GM19193 (cell line): ENCODE measurements around the gene RPH3AL.

Experiments
- POLR2A ChIP-seq: IDR thresholded peaks from 4 replicates; pipeline ENCODE4 v1.6.1; 2011; ENCODE audit not compliant: insufficient read depth, insufficient read length; ENCODE audit errors: extremely low read depth

The RPH3AL gene

DNA sequence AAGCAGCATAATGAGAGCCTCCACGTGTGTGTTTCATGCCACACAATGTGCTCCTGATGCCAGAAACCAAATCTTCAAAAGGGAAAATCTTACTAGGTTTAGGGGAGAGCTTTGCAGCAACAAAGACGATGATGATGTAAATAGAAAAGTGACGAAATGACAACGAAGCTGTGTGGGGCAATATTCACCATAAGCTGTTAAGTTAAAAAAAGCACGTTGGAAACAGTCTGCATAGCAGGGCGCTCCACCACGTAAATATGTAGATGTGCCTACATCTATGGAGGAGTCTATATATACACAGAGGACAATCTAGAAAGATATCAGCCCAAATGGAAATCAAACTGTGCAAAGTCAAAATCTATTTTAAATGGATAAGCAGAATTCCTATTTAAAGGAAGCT, 61.0 kb downstream of the RPH3AL start:
- TF ChIP-seq POLR2A = no peak

DNA sequence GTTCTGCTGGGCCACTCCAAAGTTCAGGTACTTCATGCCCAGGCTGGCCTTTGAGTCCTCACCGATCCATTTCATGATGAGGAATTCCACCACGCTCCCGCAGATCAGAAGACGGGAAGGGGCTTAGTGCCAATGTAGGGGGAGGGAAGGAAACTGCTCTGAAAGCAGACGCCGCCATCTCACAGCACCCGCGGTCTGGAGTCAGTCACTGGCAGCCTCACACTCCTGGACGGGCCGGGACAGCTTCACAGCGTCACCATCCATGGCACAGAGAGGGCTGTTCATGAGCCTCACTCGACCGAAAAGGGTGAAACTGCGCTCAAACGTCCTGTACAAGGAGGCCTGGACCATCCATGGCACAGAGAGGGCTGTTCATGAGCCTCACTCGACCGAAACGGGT, 62.0 kb downstream of the RPH3AL start:
- TF ChIP-seq POLR2A = no peak

DNA sequence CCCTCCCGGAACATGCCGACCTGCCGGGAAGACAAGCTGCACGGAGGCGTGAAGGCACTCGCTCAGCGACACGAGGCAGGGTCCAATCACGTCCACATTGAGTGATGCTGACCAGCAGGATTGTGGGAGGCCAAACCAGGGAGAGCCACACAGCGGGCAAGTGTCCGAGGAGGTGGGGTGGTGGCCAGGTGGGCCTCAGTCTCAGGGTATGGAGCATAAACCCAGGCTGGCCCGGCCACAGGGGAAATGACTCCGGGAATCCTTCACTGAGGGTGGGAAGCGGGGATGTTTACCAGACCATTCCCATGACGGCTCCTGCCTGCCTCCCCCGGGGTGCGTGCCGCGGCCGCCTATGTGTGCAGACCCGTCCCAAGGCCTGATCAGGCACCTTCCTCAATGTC, 62.5 kb downstream of the RPH3AL start:
- no peak for TF ChIP-seq POLR2A

DNA sequence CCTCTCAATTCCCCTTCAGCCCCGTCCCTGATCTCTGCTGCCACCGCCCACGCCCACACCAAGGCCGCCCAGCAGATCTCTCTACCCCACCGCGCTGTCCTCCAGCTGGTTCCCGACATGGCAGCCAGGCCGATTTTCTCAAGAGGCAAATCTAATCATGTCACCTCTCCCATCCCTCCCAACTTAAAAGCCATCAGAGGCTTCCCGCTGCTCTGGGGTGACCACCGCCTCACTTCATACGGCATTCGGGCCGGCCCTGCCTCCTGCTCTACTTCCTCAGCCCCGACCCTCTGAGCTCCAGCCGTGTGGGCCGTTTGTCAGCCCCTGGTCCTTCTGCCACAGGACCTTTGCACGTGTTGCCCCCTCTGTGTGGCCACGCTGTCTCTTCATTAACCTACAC, 63.2 kb downstream of the RPH3AL start:
- no peak for TF ChIP-seq POLR2A

DNA sequence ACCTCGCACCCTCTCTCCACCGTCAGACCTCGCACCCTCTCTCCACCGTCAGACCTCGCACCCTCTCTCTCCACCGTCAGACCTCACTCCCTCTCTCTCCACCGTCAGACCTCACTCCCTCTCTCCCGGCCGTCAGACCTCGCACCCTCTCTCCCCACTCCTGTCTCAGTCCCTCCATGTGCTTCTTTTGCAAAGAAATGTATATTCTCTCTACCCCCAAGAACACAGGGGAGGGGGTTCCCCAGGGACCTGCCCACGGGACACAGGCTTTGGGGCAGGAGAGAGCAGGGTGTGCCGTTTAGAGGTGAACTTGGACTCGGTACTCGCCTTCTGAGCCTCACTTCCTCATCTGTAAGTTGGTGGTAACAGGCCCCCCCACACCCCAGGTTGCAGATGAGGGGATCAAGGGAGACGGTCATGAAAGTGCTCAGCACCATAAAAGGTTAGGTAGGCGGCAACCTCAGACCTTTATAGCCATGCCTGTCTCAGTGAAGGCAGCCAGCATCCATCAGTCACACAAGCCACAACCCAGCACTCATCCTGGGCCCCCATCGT, 63.7 kb downstream of the RPH3AL start:
- TF ChIP-seq POLR2A = no peak

DNA sequence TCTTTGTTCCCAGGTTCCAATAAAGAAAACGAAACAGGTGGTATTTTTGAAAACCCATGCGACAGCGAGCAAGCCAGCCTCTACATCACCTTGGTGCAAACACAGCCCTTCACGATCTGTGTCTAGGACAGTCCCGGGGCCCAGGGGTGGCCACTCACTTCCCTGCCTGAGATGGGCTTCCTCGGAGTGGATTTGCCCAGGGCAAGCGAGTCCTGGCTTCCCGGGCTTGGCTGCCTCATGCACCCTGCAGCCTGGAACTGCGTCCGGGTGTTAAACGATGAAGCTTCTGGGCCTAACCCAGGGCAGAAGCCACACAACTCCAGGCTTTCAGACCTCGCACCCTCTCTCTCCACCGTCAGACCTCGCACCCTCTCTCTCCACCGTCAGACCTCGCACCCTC, 66.0 kb downstream of the RPH3AL start:
- TF ChIP-seq POLR2A = no peak

DNA sequence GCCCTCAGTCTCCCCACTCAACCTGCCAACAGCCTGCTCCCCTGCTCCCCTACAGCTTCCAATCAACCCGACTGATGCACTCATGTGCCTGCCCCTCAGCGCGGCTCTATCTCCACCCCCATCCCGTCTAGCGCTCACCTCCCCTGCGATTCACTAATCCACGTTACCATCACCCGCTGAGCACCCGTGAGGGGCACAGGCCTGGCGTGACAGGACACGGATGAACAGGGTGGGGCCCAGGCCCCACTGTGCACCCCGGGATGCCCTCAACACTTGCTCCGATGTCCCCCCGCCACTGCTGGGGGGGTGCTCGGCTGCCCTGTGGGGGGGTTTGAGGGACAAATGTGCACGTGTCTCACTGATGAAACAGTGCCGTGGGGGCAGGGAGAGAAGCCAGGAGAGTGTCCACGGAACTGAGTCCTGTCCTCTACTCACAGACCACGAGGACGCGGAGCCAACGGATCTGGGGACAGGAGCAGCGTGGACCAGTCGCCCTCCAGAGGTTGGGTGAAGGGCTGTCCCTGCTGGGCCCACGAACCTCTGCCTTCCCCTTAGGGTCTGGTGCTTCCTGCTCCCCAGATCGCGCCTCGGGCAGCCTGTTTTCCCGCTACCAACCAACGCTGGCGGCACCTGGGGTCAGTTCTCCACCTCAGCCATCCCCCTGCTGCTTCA, 66.7 kb downstream of the RPH3AL start:
- no peak for TF ChIP-seq POLR2A

DNA sequence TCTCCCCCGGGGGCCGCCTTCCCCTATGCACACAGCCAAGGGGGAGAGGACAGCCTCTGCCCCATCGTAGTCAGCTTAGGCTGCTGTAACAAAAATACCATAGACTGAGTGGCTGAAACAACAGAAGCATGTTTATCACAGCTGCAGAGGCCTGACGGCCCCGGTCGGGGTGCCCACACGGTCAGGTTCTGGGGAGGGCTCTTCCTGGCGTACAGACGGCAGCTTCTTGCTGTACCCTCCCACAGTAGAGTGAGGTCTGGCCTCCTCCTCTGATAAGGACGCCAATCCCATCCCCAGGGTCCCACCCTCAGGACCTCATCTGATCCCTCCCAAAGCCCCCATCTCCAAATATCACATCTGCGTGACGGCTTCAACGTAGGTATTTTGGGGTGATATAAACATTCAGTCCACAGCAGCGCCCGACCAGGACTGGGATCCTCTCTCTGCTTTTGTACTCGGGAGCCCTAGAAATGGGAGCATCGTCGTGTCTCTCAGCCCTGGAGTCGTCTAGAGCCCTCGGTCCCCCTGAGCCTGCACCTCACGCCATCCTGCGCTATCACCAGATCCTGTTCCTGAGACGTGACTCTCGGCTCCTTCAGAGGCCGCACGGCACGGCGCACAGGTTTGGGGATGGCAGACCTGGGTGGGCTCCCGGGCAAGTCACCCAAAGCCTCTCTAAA, 67.8 kb downstream of the RPH3AL start:
- TF ChIP-seq POLR2A = no peak

DNA sequence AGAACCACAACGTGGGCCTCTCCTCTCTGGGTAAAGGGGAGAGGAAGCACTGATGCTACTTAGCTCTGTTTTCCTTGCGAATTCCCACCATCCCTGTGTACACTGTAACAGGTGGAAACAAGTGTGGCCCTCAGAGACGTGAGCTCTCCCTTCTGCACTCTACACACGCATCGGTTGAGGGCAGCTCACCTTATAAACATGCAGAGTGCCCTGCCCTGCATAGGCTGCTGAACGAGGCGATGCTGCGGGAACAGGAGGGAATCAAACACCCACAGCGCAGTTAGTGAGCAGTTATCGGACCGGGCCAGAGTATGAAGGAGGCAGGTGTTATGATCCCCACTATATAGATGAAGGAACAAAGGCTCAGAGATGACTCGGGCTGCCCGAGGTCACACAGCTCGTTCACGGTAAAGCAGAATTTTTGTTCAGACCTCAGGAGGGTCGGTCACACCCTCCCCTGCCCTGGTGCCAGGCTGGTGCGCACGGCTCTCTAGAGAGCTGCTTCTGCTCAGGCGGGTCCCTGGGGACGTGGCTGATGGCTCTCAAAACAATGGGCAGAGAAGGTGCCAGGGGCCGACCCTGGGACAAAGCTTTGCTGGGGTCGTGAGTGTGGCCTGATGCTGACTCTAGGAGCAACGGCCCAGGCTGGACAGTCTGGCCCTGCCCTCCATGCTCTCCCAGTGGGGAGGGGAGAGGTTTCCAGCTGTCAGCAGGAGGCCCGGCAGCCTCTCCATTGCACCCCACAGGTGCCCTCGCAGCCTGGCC, 68.5 kb downstream of the RPH3AL start:
- TF ChIP-seq POLR2A = no peak

DNA sequence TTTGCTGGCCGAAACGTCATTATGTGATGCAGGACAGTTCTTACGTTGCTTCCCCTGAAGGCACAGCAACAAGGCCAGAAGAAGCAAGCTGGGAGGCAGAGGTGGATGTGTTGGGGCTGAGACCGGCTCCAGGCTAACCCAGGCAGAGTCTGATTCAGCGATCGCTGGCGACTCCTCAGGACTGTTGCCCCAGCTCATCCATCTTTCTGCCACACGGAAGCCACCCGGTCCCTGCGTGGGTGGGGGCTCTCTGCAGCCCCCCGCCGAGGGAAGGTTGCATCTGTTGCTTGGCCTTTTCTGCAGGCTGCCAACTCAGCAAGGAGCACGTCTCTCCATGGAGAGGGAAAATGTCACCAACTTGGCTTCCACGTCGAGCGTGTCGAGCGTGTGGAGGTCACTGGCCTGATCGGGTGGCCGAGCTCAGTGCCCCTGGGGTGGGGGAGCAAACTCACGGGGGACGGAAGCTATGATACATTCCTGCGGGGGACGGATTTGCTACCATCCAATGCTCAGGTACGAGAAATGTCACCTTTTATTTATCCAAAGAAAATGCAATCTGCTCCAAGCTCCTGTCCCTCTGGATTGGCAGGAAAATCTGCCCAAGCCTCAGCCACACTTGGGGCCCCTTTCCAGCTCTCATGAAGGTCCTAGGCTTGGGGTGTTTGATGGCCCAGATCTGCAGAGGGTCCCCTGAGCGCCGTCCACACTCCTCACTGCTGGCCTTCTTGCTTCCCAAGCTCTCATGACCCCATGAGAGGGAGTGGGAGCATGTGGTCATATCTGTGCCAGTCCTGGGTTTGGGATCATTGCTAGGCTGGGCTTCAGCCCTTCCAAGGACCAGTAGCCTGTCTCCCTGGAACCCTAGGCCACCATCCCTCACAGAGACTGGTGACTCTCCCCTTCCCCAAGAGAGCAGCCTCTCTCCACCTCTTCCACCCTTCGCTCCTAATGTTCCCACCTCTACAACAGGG, 69.4 kb downstream of the RPH3AL start:
- TF ChIP-seq POLR2A = no peak

DNA sequence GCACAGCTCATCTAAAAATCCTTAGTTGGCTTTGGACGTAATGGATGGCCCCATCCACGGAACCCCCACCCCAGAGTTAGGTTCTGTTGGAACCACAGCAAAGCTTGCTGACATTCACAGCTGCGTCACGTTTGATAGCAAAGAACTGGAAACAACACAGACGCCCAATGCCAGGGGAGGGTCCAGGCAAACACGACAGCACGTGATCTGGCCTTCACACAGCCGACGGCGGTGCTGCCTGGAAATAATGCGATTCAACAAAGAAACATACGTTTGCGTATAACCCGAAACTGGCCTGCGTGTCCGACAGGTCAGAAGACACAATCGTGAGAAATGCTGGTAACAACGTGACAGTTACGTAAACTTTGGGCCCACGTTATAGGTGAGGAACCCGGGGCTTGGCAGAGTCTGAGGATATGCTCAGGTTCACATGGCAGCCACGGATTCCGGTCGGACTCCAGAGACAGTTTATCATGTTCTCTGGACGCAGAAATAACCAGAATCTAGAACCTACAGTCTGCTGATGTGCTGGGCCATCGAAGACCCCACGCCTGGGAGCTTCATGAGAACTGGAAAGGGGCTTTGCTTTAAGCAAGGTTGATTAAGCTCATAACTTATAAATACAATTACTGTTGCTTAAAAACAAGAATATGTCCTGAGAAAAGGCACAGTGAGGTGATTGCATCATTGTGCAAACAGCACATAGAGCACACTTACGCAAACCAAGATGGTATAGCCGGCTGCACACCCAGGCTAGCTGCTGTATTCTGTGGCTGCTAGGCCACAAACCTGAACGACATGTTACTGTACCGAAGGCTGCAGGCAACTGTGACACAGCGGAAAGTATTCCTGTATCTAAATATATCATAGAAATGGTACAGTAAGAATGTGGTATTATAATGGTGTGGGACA, 70.4 kb downstream of the RPH3AL start:
- no peak for TF ChIP-seq POLR2A

DNA sequence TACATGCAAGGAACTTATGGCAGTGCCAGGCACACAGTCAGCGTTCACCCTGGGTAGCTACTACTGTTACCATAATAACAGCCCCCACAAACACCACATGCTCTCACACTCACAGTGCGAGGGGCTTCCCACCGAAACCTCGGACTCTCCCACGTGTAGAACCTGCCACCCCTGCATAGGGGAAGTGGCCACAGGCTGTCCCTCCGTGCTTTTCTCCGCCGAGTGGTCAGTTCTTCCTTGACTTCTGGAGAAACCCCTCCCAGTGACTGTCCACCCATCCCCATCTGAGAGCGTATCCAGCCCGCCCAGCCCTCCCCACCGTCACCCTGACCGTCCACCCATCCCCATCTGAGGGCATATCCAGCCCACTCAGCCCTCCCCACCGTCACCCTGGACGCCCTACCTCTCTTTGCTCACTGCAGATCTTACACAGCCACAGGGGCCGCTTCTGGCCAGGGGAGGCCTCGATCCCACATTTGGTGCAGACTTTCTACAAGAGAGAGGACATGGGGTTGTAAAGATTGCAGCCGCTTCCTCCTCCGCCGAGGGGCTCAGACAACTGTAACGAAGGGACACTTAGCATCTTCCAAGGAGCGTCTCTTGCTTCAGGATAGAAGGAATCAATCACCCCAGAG, 71.1 kb downstream of the RPH3AL start:
- no peak for TF ChIP-seq POLR2A

DNA sequence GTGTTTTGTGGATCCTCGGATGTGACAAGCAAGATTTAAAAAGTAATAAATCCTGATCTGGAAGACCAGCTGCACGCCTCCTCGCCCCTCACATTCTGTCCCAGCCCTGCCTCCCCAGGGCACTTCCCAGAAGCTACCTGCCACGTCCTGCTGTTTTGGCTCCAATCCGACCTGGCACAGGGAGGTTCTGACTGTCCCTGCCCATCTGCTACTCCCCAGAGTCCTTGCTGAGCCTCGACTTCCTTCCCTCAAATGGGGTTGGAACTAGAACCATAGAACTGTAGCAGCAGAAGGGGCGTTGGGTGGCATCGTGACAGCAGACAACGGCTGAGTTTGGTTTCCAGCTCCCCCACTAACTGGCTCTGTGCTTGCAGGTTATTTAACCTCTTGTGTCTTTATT, 71.7 kb downstream of the RPH3AL start:
- no peak for TF ChIP-seq POLR2A

DNA sequence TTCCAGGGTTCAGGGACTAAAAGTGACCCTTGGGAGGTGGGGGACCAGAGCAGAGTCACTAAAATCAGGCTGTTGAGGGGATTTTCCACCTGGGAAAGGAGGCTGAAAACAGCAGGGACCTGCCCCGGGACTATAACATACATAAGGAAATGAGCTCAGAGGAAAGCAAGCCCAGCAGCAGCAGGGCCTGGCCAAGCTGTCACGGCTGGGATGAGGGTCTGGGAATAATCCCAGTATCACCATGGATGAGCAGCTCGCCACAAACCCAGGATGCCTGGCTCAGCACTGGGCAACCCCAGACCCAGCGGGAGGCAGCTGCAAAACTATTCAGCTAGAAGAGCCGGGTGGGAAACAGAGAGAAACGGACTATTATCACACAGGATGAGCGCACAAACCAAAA, 72.4 kb downstream of the RPH3AL start:
- no peak for TF ChIP-seq POLR2A

DNA sequence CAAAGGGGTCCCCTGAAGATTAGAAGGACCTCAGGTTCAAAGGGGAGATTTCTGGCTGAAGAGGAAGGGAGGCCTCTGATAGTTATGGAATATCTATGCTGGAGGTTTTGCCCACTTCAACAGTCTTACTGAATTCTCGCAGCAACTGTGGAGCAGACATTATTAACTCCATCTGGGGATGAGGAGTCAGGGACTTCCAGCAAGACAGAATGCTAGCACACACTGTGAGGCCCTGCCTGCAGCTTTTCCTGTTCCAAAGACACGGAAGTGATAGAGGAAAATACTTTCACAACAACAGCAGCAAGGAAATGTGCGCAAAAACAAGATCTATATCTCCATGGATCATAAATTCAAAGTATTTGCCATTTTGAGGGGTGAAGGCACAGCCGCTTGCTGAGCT, 72.8 kb downstream of the RPH3AL start:
- no peak for TF ChIP-seq POLR2A
